Activated gamma-delta T cell treated with anti-CD3 and anti-CD28 coated beads, Interleukin-2, amount 50 U/mL, for 16 hours (primary cell): ENCODE measurements around the gene KIAA1671.

ENCODE experiments used
- DNase-seq: peaks from one replicate; pipeline ENCODE4 v3.0.0-alpha.2; 2020; ENCODE audit warnings: low read depth

The KIAA1671 gene

DNA sequence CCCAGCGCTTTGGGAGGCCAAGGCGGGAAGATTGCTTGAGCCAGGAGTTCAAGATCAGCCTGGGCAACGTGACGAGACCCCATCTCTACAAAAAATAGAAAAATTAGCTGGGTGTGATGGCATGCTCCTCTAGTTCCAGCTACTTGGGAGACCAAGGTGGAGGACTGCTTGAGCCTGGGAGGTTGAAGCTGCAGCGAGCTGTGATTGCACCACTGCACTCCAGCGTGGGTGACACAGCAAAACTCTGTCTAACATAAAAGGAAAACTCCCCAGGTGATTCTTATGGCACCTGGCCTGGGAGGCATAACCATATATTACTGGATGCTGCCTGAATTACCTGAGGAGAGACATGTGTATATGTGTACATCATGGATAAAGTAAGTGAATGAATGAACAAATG is 29.1 kb downstream of the KIAA1671 start:
- DNase-seq: no peak

DNA sequence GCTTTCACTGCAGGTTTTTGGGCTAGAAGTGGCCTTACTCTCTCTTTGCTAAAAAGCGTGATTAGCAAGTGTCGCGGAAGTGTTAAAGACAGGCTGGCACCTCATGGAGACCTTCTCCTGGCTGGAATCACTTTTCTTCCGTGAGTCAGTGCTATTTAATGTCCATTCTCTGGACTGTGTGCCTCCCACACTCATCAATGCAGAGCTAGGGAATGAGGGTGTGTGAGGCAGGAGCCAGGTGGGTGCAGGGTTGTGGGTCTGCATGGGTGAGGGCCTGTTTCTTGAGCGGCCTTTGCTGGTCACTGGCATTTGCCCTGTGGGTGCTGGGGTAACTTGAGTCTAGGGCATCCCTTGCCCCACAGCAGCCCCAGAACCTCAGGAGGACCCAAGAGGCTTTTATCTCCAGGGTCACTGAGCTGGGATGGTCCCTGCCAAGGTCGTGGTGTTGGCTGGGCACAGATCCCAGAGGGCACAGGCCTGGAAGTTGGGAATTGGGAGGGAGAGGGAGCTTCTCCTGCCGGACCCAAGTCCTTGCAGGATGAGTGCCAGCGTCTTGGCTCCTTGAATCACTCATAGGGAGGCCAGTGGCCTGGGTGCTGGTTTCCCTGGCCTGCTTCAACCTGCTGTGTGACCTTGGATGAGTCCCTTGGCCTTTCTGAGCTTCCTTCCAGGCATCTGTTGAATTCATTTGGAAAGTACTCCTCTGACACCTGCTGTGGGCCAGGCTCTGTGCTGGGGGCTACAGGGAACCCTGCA is 30.0 kb downstream of the KIAA1671 start:
- no peak for DNase-seq

DNA sequence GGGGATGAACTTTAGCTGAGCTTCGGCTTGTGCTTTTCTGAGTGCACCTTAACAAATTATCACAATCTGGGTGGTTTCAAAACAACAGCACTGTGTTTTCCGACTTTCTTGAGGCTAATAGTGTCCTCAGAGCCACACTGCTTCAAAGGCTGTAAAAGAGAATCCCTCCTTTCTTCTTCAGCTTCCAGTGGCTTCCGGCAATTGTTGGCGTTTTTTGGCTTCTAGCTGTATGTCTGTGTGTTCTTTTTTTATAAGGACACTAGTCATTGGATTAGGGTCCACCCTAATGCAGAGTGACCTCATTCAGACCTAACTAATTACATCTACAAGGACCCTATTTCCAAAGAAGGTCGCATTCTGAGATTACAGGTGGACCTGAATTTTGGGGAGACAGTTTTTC is 30.6 kb downstream of the KIAA1671 start:
- DNase-seq: no peak

DNA sequence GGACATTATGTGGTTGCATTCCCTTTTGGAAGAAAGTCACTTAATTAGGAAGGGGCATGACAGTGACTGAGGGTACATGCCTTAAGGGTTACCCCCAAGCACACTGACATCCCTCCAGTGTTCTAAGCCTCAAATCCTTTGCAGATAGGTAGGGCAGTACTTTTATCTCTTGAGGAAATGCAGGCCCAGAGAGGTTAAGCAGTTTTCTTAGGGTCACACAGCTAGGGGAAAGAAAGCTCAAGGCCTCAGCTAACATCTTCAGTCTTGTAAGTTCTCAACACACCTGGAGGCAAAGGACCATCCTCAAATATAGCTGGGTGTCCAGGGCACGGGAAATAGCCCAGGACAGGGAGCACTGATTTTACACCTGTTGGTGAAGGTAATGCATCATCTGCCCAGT is 31.6 kb downstream of the KIAA1671 start:
- DNase-seq: no peak

DNA sequence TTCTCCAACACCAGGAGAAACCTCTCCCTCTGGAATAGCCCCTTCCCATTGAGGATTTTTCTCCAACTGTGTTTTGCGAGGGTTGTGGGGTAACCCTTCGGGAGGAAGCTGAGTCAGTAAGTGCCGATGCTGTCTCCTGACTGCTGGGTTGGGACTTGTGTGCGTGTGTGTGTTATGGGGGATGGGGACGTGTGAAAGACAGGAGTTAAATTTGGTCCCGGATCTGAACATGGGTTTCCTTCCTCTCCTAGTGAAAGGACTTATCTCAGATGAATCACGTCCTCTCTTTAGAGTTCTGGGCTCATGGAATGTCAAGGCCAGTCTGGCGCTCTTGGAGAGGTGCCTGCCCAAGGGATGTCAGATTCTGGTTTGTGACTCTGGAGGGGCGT is 33.3 kb downstream of the KIAA1671 start:
- no peak for DNase-seq

DNA sequence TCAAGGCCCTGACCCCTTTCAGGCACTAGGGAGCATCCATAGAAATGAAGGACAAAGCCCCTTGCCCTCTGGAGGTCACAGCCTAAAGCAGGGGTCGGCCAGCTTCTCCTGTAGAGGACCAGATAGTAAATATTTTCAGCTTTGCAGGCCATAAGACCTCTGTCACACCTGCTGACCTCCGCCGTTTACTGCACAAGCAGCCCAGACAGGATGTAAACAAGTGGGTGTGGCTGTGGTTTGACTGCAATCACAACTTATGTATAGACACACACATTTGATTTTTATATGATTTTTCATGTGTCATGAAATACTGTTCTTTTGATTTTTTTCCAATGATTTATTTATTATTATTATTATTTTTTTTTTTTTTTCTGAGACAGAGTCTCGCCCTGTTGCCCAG is 34.3 kb downstream of the KIAA1671 start:
- no peak for DNase-seq

DNA sequence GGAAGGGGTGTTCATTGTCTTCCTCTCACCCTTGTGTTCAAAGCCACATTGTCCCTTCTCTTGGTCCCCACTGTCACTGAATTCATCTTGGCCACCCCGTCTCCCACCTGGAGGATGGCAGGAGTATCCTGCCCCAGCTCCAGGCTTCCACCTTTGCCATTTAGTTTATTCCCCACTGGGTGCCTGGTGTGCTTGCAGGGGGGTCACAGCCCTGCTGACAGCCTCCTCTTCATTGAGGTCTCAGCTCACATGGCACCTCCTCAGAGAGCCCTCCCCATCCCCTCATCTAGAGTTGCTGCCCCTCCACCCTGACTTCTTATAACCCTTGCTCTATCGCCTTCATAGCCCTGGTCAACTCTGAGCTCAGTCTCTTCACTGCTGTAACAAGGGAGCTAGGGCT is 36.6 kb downstream of the KIAA1671 start:
- DNase-seq: no peak

DNA sequence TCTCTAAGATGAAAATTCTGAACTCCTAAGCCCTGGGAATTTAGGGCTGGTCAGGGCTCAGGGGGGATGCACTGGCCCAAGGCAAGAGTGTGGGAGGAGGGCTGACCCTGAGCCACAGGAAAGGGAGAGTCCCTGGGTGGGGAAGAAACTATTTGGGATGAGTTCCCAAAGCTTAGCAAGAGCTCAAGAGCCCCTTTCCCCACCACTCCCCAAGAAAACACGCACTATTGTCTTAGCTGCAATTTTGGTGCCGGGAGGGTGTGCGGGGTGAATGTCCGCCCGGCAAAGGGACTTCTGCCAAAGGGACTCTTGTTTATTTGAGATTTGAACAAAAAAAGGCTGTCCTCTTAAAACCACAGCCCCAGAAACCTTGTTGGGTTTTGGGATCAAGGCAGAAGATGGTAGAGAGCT is 37.0 kb downstream of the KIAA1671 start:
- DNase-seq: no peak

DNA sequence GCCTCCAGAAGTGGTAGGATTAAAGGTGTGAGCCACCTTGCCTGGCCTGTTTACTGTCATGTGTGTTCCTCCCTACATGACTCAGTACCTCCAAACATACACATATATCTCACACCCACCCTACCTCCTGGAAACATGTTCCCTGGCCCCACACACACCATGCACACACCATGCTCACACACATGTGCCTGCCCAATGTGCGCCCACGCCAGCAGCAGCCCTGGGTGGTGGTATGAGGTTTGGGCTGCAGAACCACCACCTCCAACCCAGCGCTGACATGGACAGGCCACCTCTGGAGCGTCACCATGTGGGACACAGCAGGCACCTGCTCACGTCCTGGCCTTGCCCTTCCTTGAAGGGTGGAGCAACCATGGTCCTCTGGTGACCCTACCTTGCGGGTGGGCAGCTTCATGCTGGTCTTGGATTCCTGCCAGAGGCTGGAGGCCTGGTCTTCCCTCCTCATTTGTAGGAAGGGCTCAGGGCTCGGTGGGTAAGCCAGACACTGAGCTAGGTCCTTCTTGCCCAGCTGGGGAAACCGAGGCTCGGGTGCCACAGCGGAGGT is 37.9 kb downstream of the KIAA1671 start:
- no peak for DNase-seq

DNA sequence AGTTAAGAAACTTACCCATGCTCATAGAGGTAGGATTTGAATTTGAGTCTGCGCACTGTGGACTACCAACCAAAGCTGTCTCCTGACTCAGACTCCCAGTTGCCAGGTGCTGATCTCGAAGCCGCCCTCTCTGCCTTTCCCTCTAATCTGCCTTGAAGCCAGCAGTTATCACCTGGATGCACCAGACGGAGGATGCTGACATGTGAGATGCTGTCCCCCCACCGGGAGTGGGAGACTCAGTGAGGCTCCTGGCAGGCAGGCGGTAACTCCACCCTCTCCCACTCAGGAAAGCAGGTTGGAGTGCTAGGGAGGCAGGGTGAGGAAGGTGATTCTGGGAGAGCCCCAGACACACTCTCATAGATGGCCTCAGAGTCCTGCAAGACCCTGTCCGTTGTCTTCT is 40.4 kb downstream of the KIAA1671 start:
- DNase-seq: no peak

DNA sequence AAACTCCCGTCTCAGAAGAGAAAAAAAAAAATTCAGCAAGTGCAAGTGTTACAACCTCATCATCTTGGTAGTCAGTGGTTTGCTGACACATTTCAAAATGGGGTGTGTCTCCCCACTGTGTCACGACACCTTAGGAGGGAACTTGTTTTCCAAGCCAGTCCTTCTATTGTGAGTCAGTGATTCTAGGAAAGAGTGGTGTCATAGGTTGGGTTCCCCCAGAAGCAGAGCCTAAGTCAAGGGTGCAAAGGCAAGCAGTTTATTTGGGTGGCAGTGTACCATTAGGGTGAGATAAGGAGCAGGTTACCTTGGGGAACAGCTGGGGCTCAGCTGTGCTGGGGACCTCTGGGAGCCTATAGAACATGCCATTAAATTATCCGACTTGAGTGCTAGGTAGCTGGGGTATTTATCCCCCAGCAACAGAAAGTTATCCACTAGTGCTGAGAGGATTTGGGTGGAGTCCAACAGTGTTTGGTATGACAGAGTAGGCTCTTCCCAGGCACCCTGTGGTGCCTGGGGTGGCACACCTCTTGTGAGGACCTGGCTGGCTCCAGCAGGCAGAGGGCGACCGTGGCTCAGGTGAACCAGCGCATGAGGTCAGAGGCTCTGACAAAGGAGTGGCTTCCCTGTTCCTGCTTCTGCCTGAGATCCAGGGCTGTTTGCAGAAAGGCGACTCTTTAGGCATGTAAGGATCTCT is 41.7 kb downstream of the KIAA1671 start:
- DNase-seq: no peak

DNA sequence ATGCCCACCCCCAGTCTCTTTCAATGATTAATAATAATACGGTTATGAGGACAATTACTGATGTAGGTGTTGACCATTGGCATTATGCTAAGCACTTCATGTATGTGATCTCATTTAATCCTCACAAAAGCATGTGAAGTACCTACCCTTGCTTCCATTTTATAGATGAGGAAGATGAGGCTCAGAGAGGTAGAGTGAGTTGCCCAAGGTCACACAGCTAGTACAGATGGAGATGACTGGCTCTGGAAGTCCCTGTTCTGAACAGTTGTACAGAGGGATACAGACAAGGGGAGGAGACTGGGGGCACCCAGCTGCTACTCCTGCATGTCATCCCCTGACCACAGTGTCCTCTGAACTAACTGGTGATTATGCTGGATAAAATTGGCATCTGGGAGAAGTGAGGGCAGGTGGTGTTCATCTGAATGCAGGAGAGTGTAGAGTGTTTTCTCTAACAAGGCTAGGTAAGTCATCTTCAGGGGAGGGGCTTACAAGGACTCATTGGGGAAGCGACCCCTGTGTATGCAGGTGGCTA is 43.2 kb downstream of the KIAA1671 start:
- no peak for DNase-seq

DNA sequence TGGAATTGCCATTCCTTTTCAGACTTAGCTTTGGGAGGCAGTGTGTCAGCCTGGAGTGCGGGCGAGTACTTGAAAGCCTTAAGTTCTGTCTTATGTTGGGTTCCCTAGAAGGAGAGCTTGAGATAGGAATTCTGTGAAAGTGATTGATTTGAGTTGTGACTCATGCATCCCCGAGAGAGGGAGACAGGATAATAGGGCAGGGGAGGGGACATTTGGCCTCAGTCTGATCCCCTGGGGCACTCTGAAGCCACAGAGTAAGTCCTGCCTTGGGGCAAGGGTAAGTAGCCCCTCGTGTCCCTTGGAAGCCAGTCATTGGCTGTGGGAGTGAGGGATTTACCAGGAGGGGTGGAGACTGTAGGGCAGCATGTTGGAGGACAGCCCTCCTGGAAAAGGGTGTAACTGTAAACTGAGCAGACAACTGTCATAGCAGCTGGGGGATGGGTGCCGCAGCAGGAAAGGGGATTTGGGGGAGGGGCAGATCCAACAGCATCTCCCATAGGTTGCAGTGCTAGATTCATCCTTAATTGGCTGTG is 44.0 kb downstream of the KIAA1671 start:
- no peak for DNase-seq

DNA sequence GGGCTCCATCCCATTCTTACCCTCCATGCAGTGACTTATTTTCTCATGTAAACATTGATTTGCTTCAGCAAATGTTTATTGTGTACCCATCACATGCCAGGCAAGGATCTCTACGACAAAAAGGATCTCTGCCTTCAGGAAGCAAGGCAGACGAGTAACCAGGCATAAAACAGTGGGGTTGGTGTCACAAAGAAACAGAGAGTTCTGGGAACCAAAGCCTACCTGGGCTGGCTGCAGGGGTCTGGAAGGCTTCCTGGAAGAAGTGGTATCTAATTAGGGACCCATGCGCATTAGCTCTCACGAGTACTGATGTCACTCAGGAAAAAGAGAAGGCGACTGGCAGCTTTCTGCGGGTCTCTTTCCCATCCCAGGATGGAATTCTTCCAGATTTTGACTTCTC is 44.5 kb downstream of the KIAA1671 start:
- DNase-seq: no peak

DNA sequence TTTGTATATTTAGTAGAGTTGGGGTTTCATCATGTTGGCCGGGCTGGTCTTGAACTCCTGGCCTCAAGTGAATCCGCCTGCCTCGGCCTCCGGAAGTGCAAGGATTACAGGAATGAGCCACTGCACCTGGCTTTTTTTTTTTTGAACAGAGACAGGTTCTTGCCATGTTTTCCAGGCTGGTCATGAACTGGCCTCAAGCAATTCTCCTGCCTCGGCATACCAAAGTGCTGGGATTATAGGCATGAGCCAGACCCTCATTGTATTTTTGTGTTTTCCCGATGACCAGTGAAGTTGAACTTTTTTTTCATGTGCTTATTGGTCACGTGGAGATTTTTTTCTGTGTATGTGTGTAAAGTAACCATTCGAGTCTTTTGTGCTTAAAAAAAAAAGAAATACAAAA is 48.2 kb downstream of the KIAA1671 start:
- no peak for DNase-seq

DNA sequence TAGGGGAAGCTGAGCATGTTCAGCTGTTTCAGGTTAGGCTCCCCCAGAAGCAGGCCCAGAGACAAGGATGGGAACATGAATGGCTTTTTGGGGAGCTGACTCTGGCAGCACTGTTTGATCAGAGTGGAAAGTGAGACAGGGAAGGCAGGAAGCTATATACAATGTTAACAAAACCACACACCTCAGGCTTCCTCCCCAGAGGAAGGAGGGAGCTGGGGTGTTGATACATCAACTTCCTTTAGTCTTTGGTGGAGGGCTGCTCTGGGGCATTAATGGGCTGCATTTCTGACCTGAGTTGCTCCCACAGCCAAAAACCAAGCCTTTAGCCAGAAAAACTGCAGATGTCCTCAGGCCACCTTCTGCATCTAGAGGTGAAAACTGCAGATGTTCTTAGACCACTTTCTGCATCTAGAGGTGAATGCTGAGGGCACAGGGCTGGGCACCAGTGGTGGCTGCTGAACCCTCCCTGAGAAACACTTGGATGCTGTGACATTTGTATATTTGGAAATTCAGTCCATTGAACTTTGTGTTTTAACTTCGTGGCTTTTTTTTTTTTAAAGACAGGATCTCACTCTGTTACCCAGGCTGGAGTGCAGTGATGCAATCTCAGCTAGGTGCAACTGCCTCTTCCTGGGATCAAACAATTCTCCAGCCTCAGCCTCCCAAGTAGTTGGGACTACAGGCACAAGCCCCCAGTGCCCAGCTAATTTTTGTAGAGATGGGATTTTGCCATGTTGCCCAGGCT is 49.9 kb downstream of the KIAA1671 start:
- no peak for DNase-seq

DNA sequence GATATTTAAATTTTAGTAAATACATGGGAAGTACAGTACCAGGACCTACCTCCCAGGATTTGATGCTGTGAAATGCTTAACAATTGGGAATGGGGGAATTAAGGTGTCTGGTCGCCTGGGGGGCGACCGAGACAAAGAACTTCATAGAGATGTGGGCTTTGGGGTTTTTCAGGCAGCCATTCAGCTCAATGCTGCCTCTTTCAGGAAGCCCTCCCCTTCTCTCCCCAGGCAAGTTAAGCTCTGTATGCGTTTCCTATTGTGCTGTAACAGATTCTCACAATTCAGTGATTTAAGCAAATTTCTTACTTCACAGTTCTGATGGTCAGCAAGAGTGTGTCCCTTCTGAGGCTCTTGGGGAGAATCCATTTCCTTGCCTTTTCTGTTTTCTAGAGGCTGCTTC is 53.8 kb downstream of the KIAA1671 start:
- DNase-seq: no peak

DNA sequence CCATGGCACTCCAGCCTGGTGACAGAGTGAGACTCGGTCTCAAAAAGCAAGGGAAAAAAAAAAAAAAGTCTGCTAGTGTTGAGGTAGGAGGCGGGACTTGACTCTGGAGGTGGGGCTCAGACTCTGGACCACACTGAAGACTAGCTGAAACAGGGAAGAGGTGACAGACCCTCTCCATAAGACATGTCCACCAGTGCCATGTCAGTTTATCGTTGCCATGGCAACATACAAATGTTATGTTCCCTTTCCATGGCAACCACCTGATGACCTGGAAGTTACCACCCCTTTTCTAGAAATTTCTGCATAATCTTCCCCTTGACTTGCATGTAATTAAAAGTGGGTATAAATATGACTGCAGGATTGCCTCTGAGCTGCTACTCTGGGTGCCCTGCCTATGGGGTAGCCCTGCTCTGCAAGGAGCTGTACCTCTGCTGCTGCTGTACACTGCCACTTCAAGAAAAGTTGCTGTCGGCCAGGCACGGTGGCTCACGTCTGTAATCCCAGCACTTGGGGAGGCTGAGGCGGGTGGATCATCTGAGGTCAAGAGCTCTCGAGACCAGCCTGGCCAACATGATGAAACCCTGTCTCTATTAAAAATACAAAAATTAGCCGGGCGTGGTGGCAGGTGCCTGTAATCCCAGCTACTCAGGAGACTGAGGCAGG is 55.1 kb downstream of the KIAA1671 start:
- no peak for DNase-seq

DNA sequence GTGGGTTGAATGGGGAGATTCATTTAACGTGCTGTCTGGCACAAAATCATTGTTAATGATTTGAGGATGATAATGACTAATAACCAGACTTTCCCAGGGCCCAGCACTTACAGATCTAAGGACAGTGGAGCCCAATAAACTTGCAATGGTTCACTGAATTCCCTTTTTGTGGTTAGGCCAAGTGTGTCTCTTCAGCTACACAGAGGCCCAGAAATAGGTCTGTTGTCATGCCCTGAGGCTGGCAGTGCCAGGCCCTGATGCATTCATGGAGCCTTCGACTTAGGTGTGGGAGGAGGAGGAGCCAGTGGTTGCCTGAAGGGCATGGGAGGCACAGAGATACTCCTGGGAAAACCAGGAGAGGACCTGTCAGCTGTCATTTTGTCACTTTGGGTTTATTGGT is 56.1 kb downstream of the KIAA1671 start:
- no peak for DNase-seq

DNA sequence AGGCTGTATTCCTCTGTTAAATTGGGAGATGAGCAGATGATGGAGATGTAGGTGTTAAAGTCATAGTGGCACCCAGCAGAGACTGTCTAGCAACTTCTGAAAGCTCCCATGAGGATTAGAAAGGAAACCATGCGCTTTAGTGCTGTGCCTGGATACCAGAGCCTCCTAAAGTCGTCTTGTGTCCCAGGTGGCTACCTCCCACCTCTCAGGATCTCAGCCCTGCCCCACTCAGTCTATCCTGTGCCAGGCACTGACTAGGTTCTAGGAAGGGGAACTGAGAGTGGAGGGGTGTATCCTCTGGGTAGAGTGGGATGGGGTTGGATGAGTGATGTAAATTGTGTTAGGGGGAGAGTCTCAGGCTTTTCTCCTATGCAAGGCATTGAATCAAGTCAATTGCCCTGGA is 60.2 kb downstream of the KIAA1671 start:
- no peak for DNase-seq

DNA sequence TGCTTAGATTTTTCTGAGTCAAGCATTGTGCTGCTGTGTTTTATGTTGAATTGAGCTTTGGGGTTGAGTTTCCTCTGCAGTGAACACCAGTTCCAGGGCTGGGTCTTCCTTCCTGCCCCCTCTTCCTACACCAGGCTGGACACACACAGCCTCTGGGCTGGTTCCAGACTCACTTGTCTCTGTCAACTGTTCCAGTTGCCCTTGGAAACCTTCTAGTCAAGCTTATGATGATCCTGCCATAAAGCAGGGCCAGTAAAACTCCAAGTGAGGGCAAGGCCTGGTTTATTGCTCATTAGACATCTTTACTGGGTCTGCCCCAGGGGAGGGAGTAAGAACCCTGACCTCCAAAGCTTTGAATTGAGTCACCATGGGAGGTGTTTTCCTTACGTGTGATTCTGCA is 61.1 kb downstream of the KIAA1671 start:
- DNase-seq: no peak
